Measurements from ENCODE around the gene WDR20. TPM values are rescaled to one million over a fixed set of nuclear protein-coding genes. Genes with fewer than 3 reads are reported as not detected.

Gene WDR20
- total and polyA plus RNA-seq, 2 of the 8 experiments (the other 6 are each of a cell fraction or from before 2014, with no cell fraction given): 11.2 to 26.7 TPM

GRCh38 chr14:102241147-102241546 is 101.5 kb downstream of the WDR20 start:
- H2BK12ac ChIP-seq (ENCODE audit: low read depth, low read length): no peak overlapping the region
- H2BK5ac ChIP-seq (ENCODE audit: low read depth, low read length): no peak overlapping the region
- no peak overlapping the region for H3K14ac ChIP-seq (ENCODE audit: insufficient read length)
- no peak overlapping the region for H2AFZ ChIP-seq (ENCODE audit: low read length)
- no peak overlapping the region for H2AK5ac ChIP-seq (ENCODE audit: low read depth, low read length)
- H3K56ac ChIP-seq (replicated peaks; ENCODE audit: insufficient read length, low read depth, low read length): no peak overlapping the region
- no peak overlapping the region for H3K18ac ChIP-seq (ENCODE audit: extremely low read depth, low read length)
- H4K5ac ChIP-seq (ENCODE audit: insufficient read length, low read depth, low read length): no peak overlapping the region
- H3K9ac ChIP-seq (replicated peaks in 1 of 4; ENCODE audit: extremely low read depth in 1 of 4, low read depth in 3 of 4, low read length in 3 of 4): no peak overlapping the region
- TF ChIP-seq GTF2F1 (IDR thresholded peaks at IDR 0.05; ENCODE audit: borderline replicate concordance, low read depth, low read length): no peak
- no peak for TF ChIP-seq CHD1 (IDR thresholded peaks at IDR 0.05; ENCODE audit: low read depth, low read length)
- TF ChIP-seq SIRT6 (IDR thresholded peaks at IDR 0.05; ENCODE audit: low read length): no peak
- TF ChIP-seq RNF2 (IDR thresholded peaks at IDR 0.05; ENCODE audit: borderline replicate concordance, low read depth, low read length, missing control alignments, poor library complexity, severe bottlenecking): no peak
- no peak overlapping the region for H2BK15ac ChIP-seq (ENCODE audit: low read length)
- H3K4me1 ChIP-seq (replicated peaks in 1 of 4; ENCODE audit: control insufficient read depth in 3 of 4, insufficient read depth in 4 of 4, low read length in 3 of 4): peaks cover 0 to 2% (median under 1%) of the 10 kb centered on the region in 4 experiments; a peak in 3 of 7 replicates
- FAIRE-seq (no peak), DNase-seq (ENCODE audit: low read depth in 1 of 2, low spot score in 2 of 2) (no peak)
- H3K27me3 ChIP-seq (replicated peaks in 1 of 4; ENCODE audit: control insufficient read depth in 3 of 4, extremely low read depth in 1 of 4, insufficient read depth in 3 of 4, low read length in 3 of 4): peaks cover 0 to 2% (median 2%) of the 10 kb centered on the region in 4 experiments; a peak in 3 of 7 replicates
- H3K9me3 ChIP-seq (ENCODE audit: insufficient read depth in 2 of 2, low read depth in 1 of 2, low read length in 1 of 2): peaks cover 3 to 4% of the 10 kb centered on the region in 2 experiments; a peak in 1 of 4 replicates
- H4K20me1 ChIP-seq (replicated peaks in 1 of 2; ENCODE audit: control insufficient read depth in 1 of 2, insufficient read depth in 2 of 2, low read length in 2 of 2): no peaks in the 10 kb centered on the region
- peaks cover 2% of the 10 kb centered on the region; the same call in 1 of the 2 replicates for H3K23me2 ChIP-seq (ENCODE audit: low read depth, low read length)
- no peak overlapping the region for H2BK20ac ChIP-seq (ENCODE audit: low read length)
- no peak overlapping the region for H2BK120ac ChIP-seq (replicated peaks; ENCODE audit: low read depth, low read length)
- 86% methylated on average over 4 of the region's 4 CpGs; no CpG with 5 or more reads in 1 of the 2 experiments for WGBS, 2 experiments (ENCODE audit: extremely low coverage in 1 of 2, insufficient coverage in 1 of 2, insufficient read length in 1 of 2, insufficient replicate concordance in 2 of 2, low coverage in 1 of 2, low lambda C conversion rate in 2 of 2, missing lambda C conversion rate in 1 of 2)
- H3K4me2 ChIP-seq (ENCODE audit: insufficient read depth in 1 of 2, low read depth in 2 of 2, low read length in 2 of 2): no peak overlapping the region
- H3K23ac ChIP-seq (ENCODE audit: insufficient read length): no peak overlapping the region
- ChIA-PET CTCF (ENCODE audit: partially characterized antibody) (no interaction called here), POLR2A (ENCODE audit: partially characterized antibody) (no interaction called here)
- H3K79me2 ChIP-seq (ENCODE audit: control insufficient read depth in 1 of 2, insufficient read depth in 2 of 2, low read length in 2 of 2): no peaks in the 10 kb centered on the region
- H3K36me3 ChIP-seq (ENCODE audit: control insufficient read depth in 2 of 4, insufficient read depth in 4 of 4, low read length in 3 of 4): no peaks in the 10 kb centered on the region
- H4K8ac ChIP-seq (ENCODE audit: extremely low read depth, insufficient read depth, low read length): no peak overlapping the region
- H3K4ac ChIP-seq (replicated peaks; ENCODE audit: insufficient read length, low read depth, low read length): no peak overlapping the region
- H3K27ac ChIP-seq (ENCODE audit: low read depth, low read length): no peak overlapping the region
- H3K79me1 ChIP-seq (ENCODE audit: low read depth, low read length): no peaks in the 10 kb centered on the region
- no peak overlapping the region for H4K91ac ChIP-seq (replicated peaks; ENCODE audit: insufficient read length, low read length)
- no peak overlapping the region for H3K4me3 ChIP-seq (ENCODE audit: extremely low read depth in 1 of 4, insufficient read depth in 2 of 4, low read depth in 3 of 4, low read length in 4 of 4)
